HG03521 (cell line): ENCODE measurements around the gene TBX15.

Experiments used
- ATAC-seq: cut with Tn5 transposase; IDR thresholded peaks from one replicate; pipeline ENCODE4 v1.9.1; 2021; ENCODE audit warnings: mild to moderate bottlenecking, moderate library complexity; ENCODE audit not compliant: unreplicated experiment

The TBX15 gene

DNA sequence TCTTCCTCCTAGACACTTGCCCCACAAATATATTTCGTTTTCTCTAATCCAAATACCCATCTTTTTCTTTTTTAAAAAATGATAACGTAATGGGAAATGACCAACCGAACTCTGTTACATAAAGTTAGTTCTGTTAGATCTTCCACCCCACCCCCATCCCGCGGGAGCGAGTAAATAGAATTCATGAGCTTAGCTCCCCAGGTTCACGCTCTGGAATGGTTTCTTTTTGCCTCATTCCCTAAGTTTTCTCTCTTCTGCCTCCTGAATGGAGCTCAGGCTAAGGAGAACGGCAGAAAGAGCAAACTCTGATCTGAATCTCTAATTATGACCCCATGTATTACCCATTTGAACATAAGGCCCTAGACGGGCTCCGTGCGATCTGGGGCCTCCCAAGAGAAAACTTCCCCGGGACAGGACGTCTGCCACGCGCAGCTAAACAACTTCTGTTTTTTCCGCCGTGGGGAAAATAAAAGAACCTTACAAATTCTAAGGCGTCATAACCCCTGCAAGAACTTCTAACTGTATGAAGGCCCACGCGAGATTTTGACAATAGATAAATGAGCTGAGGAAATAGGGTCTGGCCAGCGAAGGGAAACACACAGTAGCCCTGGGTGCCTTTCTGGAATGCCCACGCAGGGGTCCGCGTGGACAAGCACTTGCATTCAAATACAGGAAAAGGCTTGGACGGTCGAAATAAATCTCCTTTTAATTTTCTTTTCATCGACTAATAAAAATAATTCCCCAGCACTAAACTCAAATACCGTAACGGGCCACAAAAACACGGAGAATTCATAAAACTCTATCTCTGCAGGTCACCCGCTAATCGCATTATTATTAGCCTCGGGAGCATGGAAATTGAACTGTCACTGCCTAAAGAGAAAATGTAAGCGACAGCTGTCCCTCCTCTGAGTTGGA is 2.2 kb downstream of the TBX15 start:
- ATAC-seq = no peak

DNA sequence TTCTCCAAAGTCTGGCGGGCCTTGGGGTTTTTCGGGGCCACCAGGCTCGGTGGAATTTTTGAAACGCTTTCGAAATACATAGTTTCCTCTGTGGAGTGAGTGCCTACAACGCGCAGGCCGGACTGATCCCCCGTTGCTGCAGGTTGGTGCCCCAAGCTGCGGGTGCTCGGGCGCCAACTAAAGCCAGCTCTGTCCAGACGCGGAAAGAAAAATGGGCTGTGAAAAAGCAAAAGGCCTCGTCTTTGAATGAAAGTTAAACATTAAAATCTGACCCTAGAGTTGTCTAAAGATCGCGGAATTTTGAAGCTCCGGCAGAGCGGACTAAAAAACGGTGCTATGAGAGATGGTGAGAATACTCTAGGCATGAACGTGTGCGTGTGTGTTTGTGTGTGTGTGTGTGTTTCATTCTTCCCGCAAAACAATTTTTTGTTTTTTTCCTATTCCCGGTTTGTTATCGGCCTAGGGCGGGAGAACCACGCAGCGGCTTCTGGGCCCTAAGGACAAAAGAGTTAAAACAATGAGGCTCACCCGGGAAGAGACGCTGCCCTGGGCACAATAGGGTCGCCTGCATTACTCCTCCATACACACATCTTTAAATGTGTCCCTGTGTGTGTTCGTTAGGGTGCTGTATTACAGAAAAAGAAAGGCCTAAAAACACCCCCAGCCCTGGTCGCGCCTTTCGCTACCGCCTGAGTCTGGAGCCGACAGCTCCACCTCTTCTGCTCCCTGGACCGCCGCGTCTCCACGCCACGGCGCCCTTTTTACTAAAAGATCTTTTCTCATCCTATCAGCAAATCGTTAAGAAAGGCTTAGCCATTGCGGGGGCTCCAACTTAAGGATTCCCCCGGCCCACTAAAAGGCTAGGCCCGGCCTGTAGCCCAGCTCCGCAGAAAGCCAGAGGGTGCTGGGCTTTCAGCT is 3.2 kb downstream of the TBX15 start:
- no peak for ATAC-seq

DNA sequence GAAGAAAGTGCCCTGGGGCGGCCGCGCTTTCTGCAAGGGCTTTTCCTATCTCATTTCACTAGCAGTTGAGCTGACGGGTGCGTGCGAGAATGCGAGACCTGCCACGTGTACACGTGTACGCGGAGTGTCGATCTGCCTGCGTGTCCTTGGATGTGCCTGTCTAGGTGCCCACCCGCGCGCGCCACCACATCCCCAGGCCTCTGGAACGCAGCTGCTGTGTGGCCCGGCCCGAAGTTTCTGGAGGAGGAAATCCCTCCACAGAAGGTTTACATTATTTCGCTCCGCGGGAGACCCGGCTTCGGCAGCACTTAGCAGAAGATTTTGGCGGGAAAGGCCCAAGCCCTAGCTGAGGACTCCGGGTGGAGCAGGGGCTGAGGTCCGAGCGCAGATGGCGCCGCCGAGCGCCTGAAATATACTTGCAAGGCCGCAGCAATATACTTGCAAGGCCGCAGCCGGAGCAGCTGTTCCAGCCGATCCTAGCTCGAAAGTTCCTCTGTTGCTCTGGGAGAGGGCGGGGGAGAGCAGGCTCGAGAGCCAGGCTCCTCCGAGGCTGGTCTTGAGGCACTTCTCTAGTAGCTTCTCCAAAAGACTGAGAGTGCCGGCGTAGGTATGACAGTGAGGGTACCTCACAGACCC is 3.9 kb downstream of the TBX15 start:
- no peak for ATAC-seq

DNA sequence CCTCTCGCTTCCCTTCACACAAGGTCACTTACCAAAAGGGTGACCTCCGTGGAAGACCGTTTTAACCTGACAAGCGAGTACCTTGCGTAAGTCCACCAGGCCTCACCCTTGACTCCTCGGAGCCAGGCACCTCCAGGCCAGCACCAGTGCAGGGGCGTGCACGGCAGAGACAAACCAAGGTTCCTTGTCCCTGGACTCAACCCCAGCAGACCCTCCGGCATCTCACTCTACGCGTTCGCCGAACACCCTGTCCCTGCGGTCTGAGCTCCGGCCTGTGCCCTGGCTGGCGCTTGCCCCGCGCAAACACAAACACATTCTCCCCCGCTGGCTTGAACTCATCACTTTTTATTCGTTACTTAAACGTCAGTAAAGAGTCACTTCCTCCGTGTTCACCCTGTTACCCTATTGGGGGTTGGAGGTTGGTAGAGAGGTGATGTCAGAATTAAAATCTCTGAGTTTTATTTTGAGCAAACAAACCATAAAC is 4.5 kb downstream of the TBX15 start:
- ATAC-seq = no peak

DNA sequence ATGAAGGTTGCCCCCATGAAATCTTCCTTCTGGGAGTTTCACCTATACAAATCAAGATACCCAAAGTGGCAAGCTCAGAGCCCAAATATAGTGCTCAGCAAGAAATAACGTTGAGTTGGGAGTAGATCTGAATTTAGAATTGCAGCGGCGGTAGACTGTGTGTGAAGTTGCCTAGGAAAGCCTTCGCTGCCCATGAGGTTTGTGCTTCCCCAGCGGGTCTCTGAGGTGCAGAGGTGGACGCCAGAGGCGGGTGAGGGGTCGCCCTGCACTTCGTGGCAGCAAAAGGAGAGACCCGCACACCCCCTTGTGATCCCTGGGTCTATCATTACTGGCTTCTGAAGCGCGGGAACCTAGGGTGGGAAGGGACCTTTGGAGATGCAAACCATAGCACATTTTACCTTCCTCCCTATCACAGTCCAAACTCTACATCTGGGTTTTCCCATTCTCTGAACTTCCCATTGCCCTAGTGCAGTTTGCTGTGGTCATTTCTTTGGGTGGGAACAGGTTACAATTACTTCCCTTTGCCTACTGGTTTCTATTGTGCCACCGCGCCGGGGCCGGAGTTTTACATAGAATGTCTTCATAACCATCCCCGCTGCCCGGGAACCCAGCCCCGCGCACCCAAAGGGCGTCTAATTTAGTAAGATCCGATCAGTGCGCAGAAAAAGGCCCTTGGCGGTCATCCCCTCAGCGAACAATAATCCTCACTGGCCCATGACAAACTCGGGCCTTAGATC is 5.2 kb downstream of the TBX15 start:
- no peak for ATAC-seq

DNA sequence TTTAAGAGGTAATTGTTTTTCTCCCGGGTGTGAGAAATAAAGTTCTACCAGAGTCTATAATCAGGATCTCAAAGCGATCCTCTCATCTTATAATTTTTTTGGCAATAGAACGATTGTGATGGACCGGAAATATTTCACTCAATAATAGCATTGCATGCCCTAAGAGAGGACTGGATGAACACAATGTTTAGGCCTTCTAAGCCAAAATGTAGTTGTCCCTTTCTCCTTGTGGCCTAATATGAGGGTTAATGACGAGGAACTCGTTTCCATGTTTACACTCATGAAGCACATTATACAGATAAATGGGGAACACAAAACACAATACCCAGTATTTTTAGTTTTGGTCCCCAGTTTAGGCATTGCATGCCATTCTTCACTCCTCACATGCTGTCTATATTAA is 5.9 kb downstream of the TBX15 start:
- ATAC-seq = no peak

DNA sequence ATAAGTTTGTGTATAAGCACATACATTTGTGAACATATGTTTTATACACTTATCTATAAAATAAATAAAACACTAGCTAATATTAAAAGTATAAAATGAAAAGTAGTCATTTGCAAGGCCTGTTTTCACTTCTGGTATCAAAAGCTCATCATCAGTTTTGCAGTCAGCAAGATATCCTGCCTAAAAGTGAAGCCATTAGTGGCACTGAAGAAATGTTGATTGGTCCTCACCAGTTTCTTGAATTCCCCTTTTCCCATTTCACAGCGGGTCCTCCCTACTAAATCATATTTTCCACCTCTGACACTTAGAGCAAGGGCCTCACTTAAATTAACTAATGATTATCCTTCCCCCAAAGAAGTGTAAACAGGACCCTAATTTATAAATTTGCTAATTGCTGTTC is 6.7 kb downstream of the TBX15 start:
- no peak for ATAC-seq

DNA sequence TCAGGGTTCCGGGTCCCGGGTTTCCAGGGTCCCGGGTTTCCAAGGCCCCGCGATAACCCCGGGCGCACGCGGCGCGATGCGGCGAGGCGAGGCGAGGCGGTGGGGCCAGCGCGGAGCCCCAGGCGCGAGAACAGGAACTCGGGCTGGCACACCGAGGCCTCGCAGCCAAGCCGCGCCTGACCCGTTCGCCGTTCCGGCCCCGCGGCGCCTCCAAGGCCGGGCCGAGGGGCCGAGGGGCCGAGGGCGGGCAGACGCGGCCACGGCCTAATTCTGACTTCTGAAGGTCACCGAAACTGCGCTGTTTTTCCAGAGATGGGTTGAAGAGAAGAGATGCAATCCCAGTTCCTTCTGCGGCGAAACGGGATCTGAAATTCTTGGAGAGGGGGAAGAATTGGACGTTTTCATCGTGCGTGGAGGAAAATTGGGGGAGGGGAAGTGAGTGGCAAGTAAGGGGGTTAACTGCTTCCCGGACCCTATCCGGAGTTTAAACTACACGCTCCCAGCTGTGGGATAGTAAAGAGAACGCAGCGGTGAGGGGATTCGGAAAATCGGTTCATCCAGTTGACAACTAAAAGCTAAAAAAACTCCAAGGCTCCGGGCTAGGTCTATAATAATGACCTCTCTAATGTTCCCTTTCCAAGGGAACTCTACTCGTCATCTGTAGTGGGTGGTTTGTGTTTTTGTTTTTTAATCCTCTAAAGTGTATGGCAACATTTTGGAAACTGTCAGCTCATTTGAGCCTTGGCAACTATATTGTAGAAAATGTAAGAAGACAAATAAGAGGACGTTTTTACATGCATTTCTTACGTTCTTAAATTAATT is 8.2 kb downstream of the TBX15 start:
- no peak for ATAC-seq

DNA sequence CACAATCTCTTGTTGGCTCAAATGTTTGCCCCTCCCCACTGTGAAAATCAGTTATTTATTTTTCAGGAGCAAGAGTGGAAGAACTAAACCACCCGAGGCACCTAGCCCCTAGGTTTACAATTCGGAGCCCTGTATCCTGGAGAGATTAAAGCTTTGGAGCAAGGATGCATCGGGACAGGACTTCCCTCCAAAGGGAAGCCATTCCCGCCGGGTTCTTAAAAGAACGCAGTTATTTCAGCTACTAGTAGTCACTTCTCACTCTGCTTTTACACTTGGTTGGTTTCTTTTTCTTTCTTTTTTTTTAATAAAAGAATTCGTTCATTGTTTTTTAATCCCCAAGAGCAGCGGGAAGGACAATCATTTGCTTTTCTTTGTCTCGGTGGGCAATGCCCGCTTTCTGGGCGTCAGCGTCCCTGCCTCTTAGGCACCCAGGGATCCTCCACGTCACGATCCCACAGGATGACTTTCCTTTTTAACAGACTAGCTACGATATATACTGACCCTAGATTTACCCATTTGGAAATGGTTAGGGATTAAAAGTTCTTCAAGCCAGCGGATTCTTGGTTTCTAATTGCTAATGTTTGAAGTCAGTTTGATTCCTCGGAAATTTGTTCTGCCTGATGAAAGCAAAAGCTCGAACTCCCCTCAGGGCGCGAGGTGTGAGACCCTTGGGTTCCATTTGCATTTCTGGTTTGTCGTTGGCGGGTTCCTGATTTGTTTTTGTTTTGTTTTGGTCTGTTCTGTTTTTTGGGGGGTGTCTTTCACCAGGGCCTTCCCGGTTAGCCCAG is 9.0 kb downstream of the TBX15 start:
- no peak for ATAC-seq

DNA sequence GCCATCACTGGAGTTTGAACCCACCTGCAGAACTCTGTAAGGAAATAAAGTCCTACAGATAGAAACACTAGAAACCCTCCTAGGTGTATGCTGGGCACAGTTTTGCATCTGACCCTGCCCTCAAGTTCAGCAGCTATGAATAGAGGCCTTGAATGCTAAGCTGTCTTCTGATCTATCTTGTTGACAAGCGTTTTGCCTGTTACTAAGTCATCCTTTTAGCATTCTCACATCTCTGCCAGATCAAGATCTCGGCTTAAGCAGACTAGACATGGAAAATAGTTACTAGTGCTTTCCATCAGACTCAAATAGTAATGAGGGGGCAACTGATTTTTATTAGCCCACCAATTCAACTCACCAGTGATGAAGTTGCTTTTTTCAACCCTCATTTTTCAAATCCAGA is 10.5 kb downstream of the TBX15 start:
- no peak for ATAC-seq

DNA sequence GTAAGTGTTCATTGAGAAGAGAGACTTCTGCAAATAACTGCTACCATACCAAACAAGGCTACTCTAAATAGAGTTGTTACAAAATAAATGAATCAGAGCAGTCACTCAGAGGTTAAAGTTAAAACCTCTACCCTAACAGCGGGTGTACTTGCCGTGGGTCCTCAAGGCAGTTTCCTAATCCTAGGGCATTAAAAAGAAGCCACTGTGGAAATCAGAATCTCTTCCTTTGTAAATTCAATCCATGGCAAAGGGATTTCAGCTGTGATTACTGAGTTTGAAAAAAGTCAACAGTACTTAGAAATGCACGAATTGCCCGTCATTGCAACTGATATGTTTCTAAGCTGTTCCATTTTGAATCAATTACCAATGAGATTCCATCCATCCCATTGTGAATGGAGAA is 13.5 kb downstream of the TBX15 start:
- ATAC-seq = no peak

DNA sequence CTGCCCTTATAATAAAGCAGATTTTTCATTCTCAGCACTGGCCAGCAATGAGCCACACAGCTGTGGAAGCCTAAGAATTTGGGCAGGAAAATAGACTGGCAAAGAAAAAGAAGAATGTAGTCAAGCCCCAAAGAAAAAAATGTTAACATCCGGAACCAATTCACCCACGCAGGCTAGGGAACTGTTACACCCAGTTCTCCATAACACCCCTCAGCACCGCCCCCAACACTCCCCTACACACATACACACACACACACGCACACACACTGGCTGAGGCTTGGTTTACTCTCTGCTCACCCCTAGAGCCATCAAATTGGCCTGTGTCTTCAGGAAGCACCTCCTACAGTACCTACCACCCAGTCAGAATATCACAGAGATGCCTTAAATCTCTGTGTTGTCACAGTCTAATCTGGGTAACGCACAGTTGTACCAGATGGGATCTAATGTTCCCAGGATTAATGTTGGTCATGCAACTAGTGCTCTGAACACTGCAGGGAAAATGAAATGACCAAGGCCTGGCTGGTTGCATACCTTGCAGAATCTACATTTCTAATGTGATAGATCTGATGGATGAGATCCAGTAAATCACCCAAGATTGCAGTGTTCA is 14.5 kb downstream of the TBX15 start:
- ATAC-seq = no peak

DNA sequence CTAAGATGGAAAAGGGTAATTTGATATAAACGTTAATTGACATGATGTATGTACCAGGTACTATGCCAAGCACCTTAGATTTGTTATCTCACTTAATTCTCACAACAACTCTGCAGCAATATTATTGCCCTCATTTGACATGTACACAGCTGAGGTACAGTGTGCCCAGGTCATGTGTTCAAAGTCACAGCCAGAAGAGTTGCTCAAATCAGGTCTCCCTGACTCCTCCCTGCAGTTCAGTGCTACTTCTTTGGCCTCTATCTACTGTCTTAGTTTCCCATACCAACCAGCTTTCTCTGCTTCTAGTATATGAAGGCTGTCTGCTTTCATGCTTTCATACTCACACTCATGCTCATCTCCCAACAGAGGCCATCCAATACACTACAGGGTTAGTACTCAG is 15.1 kb downstream of the TBX15 start:
- no peak for ATAC-seq

DNA sequence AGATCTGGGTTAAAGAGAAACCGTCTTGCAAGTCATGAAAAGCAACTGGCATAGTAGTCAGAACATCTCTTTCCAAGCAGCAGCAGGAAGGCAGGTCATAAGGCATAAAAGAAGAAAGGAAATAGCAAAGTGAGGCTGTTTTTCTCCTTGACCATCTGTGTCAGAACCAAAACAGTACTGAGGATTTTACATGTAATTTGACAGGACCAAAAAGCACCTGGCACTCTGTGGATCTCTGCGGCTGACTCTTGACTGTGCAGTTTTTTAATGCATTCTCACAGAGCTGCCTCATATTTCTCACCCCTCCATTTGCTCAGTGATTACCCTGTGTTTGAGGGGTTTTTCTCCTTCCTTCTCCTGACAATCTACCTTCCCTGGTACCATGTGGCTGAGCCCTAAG is 17.7 kb downstream of the TBX15 start:
- no peak for ATAC-seq

DNA sequence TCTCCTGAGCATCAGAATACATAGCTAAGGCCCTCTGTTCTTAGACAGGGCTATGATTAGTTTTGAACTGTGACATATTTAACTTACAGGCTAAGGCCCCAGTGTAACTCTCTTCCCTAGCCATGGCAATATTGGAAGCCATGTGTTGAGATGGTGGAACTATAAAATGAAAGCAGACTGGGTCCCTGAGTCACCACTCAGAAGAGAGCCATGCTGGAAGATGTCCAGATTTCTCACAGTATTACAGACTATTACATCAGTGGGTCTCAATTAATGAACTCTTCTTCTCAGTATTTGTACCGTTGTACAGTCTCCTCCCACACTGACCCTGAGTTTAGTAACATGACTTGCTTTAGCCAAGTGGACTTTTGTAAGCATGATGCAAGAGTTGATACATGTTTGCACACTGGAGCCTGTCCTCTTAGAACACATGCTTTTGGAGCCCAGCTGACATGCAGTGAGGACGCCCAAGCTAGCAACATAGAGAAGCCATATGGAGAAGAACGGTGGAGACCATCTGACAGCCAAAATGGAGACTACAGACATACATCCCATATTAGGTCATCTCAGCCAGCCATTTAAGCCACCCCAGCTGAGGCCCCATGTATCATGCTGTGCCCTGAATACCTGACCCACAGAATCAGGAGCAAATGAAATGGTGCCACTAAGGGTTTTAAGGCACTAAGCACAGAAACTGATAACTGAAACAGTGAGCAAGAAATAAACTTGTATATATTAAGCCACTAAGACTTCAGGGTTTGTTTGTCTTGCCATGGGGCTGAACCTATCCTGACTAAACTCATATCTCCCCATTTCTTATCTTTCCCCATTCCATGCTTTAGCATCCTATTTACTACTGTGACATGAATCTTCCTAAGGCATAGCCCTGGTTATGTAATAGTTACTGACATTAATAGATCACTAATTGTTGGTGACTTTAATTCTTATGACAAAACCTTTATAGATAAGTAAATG is 24.4 kb downstream of the TBX15 start:
- no peak for ATAC-seq

DNA sequence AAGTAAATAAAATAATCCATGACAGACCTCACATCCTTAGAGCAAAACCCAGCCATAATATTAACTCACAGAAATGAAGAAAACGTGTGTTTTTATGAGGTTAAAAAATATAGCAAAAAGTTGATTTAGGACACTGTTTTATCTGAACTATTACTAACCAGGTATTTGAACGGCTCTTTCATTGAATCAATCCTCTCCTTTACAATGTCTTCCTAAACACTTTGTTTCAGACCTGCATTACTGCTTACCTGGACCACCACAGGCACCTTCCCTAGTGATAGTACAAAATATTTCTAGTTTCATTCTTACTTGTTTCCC is 25.0 kb downstream of the TBX15 start:
- no peak for ATAC-seq

DNA sequence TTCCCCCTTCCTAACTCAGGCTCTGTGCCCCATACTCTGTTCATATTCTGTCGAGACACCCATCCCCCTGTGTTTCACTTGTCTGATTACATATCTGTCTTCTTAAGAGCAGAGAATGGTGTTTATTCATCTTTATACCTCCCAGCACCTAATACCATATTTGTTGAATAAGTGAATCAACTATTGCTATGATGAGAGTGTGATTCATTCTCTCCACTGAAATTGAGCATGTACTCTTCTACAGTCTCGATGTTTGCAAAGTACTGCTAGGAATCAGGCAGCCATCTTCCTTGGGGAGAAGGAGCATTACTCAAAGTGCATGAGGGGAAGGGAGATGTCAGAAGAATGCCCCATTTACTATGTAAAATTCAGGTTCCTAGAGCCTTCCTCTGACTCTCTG is 27.0 kb downstream of the TBX15 start:
- no peak for ATAC-seq
